Skeletal muscle tissue (tissue), 4 donors: Measurements from ENCODE around the gene TBX2. TPM values are rescaled to one million over a fixed set of nuclear protein-coding genes. Genes with fewer than 3 reads are reported as not detected.

ENCODE experiments used
- H3K27ac ChIP-seq: one replicate; pipeline ENCODE4 v1.7.0; 2013; ENCODE audit warnings: mild to moderate bottlenecking, low read depth, low read length, inconsistent platforms
- H3K27me3 ChIP-seq, 3 donors: one replicate each; pipeline ENCODE4 v1.7.0; 2013; ENCODE audit warnings: low read length in 3 of 3; ENCODE audit not compliant: control insufficient read depth in 3 of 3, insufficient read depth in 3 of 3
- H3K36me3 ChIP-seq, 3 donors: one replicate each; pipeline ENCODE4 v1.7.0; 2013; ENCODE audit warnings: low read length in 3 of 3; ENCODE audit not compliant: control insufficient read depth in 3 of 3, insufficient read depth in 3 of 3
- H3K4me1 ChIP-seq, 3 donors: one replicate each; pipeline ENCODE4 v1.7.0; 2013; ENCODE audit warnings: low read length in 3 of 3, mild to moderate bottlenecking in 3 of 3; ENCODE audit not compliant: control insufficient read depth in 3 of 3, insufficient read depth in 3 of 3
- H3K4me3 ChIP-seq, 3 donors: one replicate each; pipeline ENCODE4 v1.7.0; 2013; ENCODE audit warnings: low read length in 3 of 3
- H3K9ac ChIP-seq, 3 donors: one replicate each; pipeline ENCODE4 v1.7.0; 2013; ENCODE audit warnings: low read length in 3 of 3, mild to moderate bottlenecking in 3 of 3, moderate library complexity in 2 of 3, low read depth in 1 of 3
- H3K9me3 ChIP-seq, 3 donors: one replicate each; pipeline ENCODE4 v1.7.0; 2013; ENCODE audit warnings: low read length in 3 of 3; ENCODE audit not compliant: control insufficient read depth in 3 of 3
- total RNA-seq: library from RNA; depleted of rRNA; stranded (reverse); fragments of >200 nt; gene quantifications from one replicate; pipeline ENCODE4 v1.2.3, GENCODE V29; 2014
- donor health status: Osteomylitis.

TBX2 gene
- total RNA-seq, 1 donor from 2014 or later: 5.2 TPM

- peaks cover 64 to 79% (median 77%) of the 10 kb centered on the region in 3 donors for H3K27me3 ChIP-seq
- H3K36me3 ChIP-seq: no peaks in the 10 kb centered on the region
- H3K9ac ChIP-seq: no peak overlapping the region
- peaks cover 0 to 2% (median 0%) of the 10 kb centered on the region in 3 donors for H3K9me3 ChIP-seq
- H3K4me1 ChIP-seq: peaks cover 0 to 3% (median 0%) of the 10 kb centered on the region in 3 donors
- H3K4me3 ChIP-seq: no peak overlapping the region
- H3K27ac ChIP-seq: no peak overlapping the region
Measured at GRCh38 chr17:61453566-61454380, 54.1 kb downstream of the TBX2 start.

GRCh38 chr17:61454381-61455323 lies 55.0 kb downstream of the TBX2 start:
- H3K4me1 ChIP-seq: peaks cover 0 to 3% (median 0%) of the 10 kb centered on the region in 3 donors
- no peak overlapping the region for H3K4me3 ChIP-seq
- H3K27ac ChIP-seq: no peak overlapping the region
- H3K27me3 ChIP-seq: peaks cover 71 to 84% (median 84%) of the 10 kb centered on the region in 3 donors
- peaks cover 0 to 2% (median 0%) of the 10 kb centered on the region in 3 donors for H3K9me3 ChIP-seq
- H3K9ac ChIP-seq: no peak overlapping the region
- H3K36me3 ChIP-seq: no peaks in the 10 kb centered on the region

GRCh38 chr17:61455324-61456060 lies 55.8 kb downstream of the TBX2 start:
- no peak overlapping the region for H3K27ac ChIP-seq
- peaks cover 0 to 2% (median 0%) of the 10 kb centered on the region in 3 donors for H3K9me3 ChIP-seq
- no peak overlapping the region for H3K9ac ChIP-seq
- H3K27me3 ChIP-seq: peaks cover 79 to 91% (median 89%) of the 10 kb centered on the region in 3 donors
- H3K4me3 ChIP-seq: no peak overlapping the region
- H3K36me3 ChIP-seq: no peaks in the 10 kb centered on the region
- peaks cover 0 to 3% (median 0%) of the 10 kb centered on the region in 3 donors for H3K4me1 ChIP-seq

GRCh38 chr17:61456061-61456681 lies 56.5 kb downstream of the TBX2 start:
- peaks cover 0 to 2% (median 0%) of the 10 kb centered on the region in 3 donors for H3K9me3 ChIP-seq
- H3K9ac ChIP-seq: no peak overlapping the region
- peaks cover 0 to 3% (median 0%) of the 10 kb centered on the region in 3 donors for H3K4me1 ChIP-seq
- no peaks in the 10 kb centered on the region for H3K36me3 ChIP-seq
- H3K27me3 ChIP-seq: peaks cover 79 to 91% (median 89%) of the 10 kb centered on the region in 3 donors
- no peak overlapping the region for H3K4me3 ChIP-seq
- no peak overlapping the region for H3K27ac ChIP-seq

- peaks cover 81 to 89% (median 86%) of the 10 kb centered on the region in 3 donors for H3K27me3 ChIP-seq
- H3K9ac ChIP-seq: no peak overlapping the region
- H3K4me3 ChIP-seq: no peak overlapping the region
- H3K27ac ChIP-seq: no peak overlapping the region
- peaks cover 0 to 2% (median 0%) of the 10 kb centered on the region in 3 donors for H3K9me3 ChIP-seq
- H3K4me1 ChIP-seq: peaks cover 0 to 2% (median 0%) of the 10 kb centered on the region in 3 donors
- no peaks in the 10 kb centered on the region for H3K36me3 ChIP-seq
Measured at GRCh38 chr17:61456688-61457225, 57.1 kb downstream of the TBX2 start.

GRCh38 chr17:61457226-61457983 lies 57.8 kb downstream of the TBX2 start:
- H3K9ac ChIP-seq: no peak overlapping the region
- peaks cover 0 to 2% (median 0%) of the 10 kb centered on the region in 3 donors for H3K9me3 ChIP-seq
- no peak overlapping the region for H3K27ac ChIP-seq
- H3K36me3 ChIP-seq: no peaks in the 10 kb centered on the region
- peaks cover 80 to 83% (median 80%) of the 10 kb centered on the region in 3 donors for H3K27me3 ChIP-seq
- H3K4me1 ChIP-seq: peaks cover 0 to 2% (median 0%) of the 10 kb centered on the region in 3 donors
- no peak overlapping the region for H3K4me3 ChIP-seq

GRCh38 chr17:61458000-61458399 lies 58.4 kb downstream of the TBX2 start:
- peaks cover 80 to 85% (median 82%) of the 10 kb centered on the region in 3 donors for H3K27me3 ChIP-seq
- no peak overlapping the region for H3K9ac ChIP-seq
- no peak overlapping the region for H3K4me3 ChIP-seq
- H3K4me1 ChIP-seq: no peaks in the 10 kb centered on the region
- H3K36me3 ChIP-seq: no peaks in the 10 kb centered on the region
- no peak overlapping the region for H3K27ac ChIP-seq
- H3K9me3 ChIP-seq: peaks cover 0 to 2% (median 0%) of the 10 kb centered on the region in 3 donors

GRCh38 chr17:61458421-61459141 lies 58.9 kb downstream of the TBX2 start:
- Histone ChIP-seq H3K9me3 (peaks cover 0 to 2% (median 0%) of the 10 kb centered on the region in 3 donors), H3K9ac (no peak overlapping the region), H3K27ac (no peak overlapping the region), H3K36me3 (no peaks in the 10 kb centered on the region), H3K27me3 (peaks cover 83 to 88% (median 86%) of the 10 kb centered on the region in 3 donors), H3K4me3 (no peak overlapping the region), H3K4me1 (no peaks in the 10 kb centered on the region)
